ENCODE data around the gene GALT. TPM values are rescaled to one million over a fixed set of nuclear protein-coding genes. Genes with fewer than 3 reads are reported as not detected.
A peak's percentile ranks its signal among the peaks of the same experiment; 100 is the strongest.

GALT gene
- total RNA-seq, 4 donors from 2014 or later, result 73.5 to 147 (median 97.3) TPM

- H3K4me1 ChIP-seq, result peaks cover 30 to 48% (median 42%) of the 10 kb centered on the region in 4 donors
- no peak for DNase-seq
- H3K4me3 ChIP-seq, result no peak overlapping the region
- in situ Hi-C loops (cut with MboI; ENCODE audit: low pct_ligation_motif_present in 1 of 4, low pct_unique_long_range_greater_than_20kb in 1 of 4, low sequenced_read_pairs in 3 of 4), result no loop called here
- intact Hi-C loops (cut with DNase I; ENCODE audit: low total_unique reads), result no loop called here
- H3K36me3 ChIP-seq, result peaks cover 0 to 14% (median 4%) of the 10 kb centered on the region in 4 donors
- H3K9me3 ChIP-seq, result no peaks in the 10 kb centered on the region
- H3K27me3 ChIP-seq, result no peaks in the 10 kb centered on the region
- TF ChIP-seq, protein P1, sequence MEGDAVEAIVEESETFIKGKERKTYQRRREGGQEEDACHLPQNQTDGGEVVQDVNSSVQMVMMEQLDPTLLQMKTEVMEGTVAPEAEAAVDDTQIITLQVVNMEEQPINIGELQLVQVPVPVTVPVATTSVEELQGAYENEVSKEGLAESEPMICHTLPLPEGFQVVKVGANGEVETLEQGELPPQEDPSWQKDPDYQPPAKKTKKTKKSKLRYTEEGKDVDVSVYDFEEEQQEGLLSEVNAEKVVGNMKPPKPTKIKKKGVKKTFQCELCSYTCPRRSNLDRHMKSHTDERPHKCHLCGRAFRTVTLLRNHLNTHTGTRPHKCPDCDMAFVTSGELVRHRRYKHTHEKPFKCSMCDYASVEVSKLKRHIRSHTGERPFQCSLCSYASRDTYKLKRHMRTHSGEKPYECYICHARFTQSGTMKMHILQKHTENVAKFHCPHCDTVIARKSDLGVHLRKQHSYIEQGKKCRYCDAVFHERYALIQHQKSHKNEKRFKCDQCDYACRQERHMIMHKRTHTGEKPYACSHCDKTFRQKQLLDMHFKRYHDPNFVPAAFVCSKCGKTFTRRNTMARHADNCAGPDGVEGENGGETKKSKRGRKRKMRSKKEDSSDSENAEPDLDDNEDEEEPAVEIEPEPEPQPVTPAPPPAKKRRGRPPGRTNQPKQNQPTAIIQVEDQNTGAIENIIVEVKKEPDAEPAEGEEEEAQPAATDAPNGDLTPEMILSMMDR (IDR thresholded peaks at IDR 0.05), result no peak
- TF ChIP-seq POLR2A (IDR thresholded peaks at IDR 0.05), result no peak
- TF ChIP-seq EP300 (IDR thresholded peaks at IDR 0.05; ENCODE audit: low read depth), result no peak
- TF ChIP-seq POLR2AphosphoS5 (IDR thresholded peaks at IDR 0.05), result no peak
- H3K27ac ChIP-seq, result peak overlapping the region in 1 of 4 donors; percentile 96
- 94 to 100% methylated on average over 1 to 7 of the region's 8 CpGs for WGBS, 2 donors (ENCODE audit: low coverage in 1 of 2)
Observed at GRCh38 chr9:34648673-34649072, 2.2 kb downstream of the GALT start.

- Histone ChIP-seq H3K27me3 (no peaks in the 10 kb centered on the region), H3K27ac (peak overlapping the region; percentile 82 to 89 (median 86)), H3K36me3 (peaks cover 0 to 14% (median 4%) of the 10 kb centered on the region in 4 donors), H3K4me3 (no peak overlapping the region), H3K9me3 (no peaks in the 10 kb centered on the region), H3K4me1 (peaks cover 36 to 63% (median 53%) of the 10 kb centered on the region in 4 donors)
- in situ Hi-C loops (cut with MboI; ENCODE audit: low pct_ligation_motif_present in 1 of 4, low pct_unique_long_range_greater_than_20kb in 1 of 4, low sequenced_read_pairs in 3 of 4), result no loop called here
- no peak for TF ChIP-seq EP300 (IDR thresholded peaks at IDR 0.05; ENCODE audit: low read depth)
- TF ChIP-seq, protein P1 (IDR thresholded peaks at IDR 0.05), result no peak
- no peak for TF ChIP-seq POLR2A (IDR thresholded peaks at IDR 0.05)
- TF ChIP-seq POLR2AphosphoS5 (IDR thresholded peaks at IDR 0.05), result no peak
- DNase-seq, result no peak
- intact Hi-C loops (cut with DNase I; ENCODE audit: low total_unique reads), result loop anchor here (10.0 kb wide), 1 partner anchor 434 kb away; no protein-coding TSS in a partner anchor
- 65% methylated on average over 5 of the region's 5 CpGs; no CpG with 5 or more reads in 1 of the 2 donors for WGBS, 2 donors (ENCODE audit: low coverage in 1 of 2)
Observed at GRCh38 chr9:34650816-34651215, 4.3 kb downstream of the GALT start.

DNA sequence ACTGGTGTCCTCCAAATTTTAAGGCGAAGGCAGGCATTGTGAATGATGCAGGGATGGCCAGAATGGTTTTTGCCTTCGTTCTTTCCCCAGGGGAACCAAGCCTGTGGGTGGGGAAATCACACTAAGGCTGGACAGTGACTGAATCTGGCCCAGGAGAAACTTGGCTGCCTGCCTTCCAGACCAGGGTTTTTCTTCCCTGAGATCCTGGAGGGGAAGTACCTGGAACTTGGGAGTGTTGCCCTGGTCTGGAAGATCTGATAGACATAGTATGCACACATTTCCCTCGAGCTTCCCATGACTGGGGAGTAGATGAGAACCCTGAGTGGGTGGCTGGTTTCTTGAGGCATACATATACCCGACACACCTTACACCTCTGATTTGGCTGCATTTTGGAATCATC is 4.8 kb downstream of the GALT start:
- Histone ChIP-seq H3K27ac (peak overlapping the region; percentile 82 to 89 (median 86)), H3K4me1 (peaks cover 31 to 58% (median 48%) of the 10 kb centered on the region in 4 donors), H3K9me3 (no peaks in the 10 kb centered on the region), H3K36me3 (peaks cover 0 to 14% (median 4%) of the 10 kb centered on the region in 4 donors), H3K4me3 (peak overlapping the region in 3 of 4 donors; percentile 11 to 36 (median 31)), H3K27me3 (no peaks in the 10 kb centered on the region)
- no peak for TF ChIP-seq POLR2AphosphoS5 (IDR thresholded peaks at IDR 0.05)
- no peak for TF ChIP-seq EP300 (IDR thresholded peaks at IDR 0.05; ENCODE audit: low read depth)
- TF ChIP-seq POLR2A (IDR thresholded peaks at IDR 0.05), result no peak
- TF ChIP-seq, protein P1 (IDR thresholded peaks at IDR 0.05), result no peak
- 47 to 100% methylated on average over 1 to 4 of the region's 4 CpGs for WGBS, 2 donors (ENCODE audit: low coverage in 1 of 2)
- intact Hi-C loops (cut with DNase I; ENCODE audit: low total_unique reads) (loop anchor here (10.0 kb wide), 1 partner anchor 433 kb away; no protein-coding TSS in a partner anchor), in situ Hi-C loops (cut with MboI; ENCODE audit: low pct_ligation_motif_present in 1 of 4, low pct_unique_long_range_greater_than_20kb in 1 of 4, low sequenced_read_pairs in 3 of 4) (no loop called here)
- DNase-seq, result peak; percentile 47

- TF ChIP-seq POLR2AphosphoS5 (IDR thresholded peaks at IDR 0.05) (peak; percentile 40 to 72 (median 59)), EP300 (IDR thresholded peaks at IDR 0.05; ENCODE audit: low read depth) (no peak), POLR2A (IDR thresholded peaks at IDR 0.05) (peak; percentile 61)
- TF ChIP-seq, protein P1 (IDR thresholded peaks at IDR 0.05), result no peak
- Histone ChIP-seq H3K27ac (peak within 1 kb of the TSS; percentile 82 to 89 (median 86)), H3K4me3 (peak within 1 kb of the TSS; percentile 11 to 36 (median 24)), H3K9me3 (no peaks in the 10 kb centered on the region), H3K27me3 (no peaks in the 10 kb centered on the region), H3K4me1 (peaks cover 29 to 58% (median 48%) of the 10 kb centered on the region in 4 donors), H3K36me3 (peaks cover 0 to 14% (median 4%) of the 10 kb centered on the region in 4 donors)
- peak; percentile 90 for DNase-seq
- WGBS, 2 donors (ENCODE audit: low coverage in 1 of 2), result 29% methylated on average over 20 of the region's 24 CpGs; no CpG with 5 or more reads in 1 of the 2 donors
- intact Hi-C loops (cut with DNase I; ENCODE audit: low total_unique reads) (loop anchor here (10.0 kb wide), 1 partner anchor 433 kb away; no protein-coding TSS in a partner anchor), in situ Hi-C loops (cut with MboI; ENCODE audit: low pct_ligation_motif_present in 1 of 4, low pct_unique_long_range_greater_than_20kb in 1 of 4, low sequenced_read_pairs in 3 of 4) (no loop called here)
Observed at GRCh38 chr9:34651876-34652601, 5.6 kb downstream of the GALT start, which contains the start of gene IL11RA. IL11RA (plus strand) TSS chr9:34652185; CDS start chr9:34655218, 3,033 bp downstream.
